HG03103 (cell line): Measurements from ENCODE around the gene GOLGA8K.
"Not testable (repeated sequence)": the region's sequence is repeated elsewhere in the genome, so short reads cannot be mapped to it uniquely, and the experiment has no call there.

Experiments
- ATAC-seq: cut with Tn5 transposase; IDR thresholded peaks from one replicate; pipeline ENCODE4 v1.9.1; 2021; ENCODE audit warnings: low read depth; ENCODE audit not compliant: unreplicated experiment

The GOLGA8K gene, protein sequence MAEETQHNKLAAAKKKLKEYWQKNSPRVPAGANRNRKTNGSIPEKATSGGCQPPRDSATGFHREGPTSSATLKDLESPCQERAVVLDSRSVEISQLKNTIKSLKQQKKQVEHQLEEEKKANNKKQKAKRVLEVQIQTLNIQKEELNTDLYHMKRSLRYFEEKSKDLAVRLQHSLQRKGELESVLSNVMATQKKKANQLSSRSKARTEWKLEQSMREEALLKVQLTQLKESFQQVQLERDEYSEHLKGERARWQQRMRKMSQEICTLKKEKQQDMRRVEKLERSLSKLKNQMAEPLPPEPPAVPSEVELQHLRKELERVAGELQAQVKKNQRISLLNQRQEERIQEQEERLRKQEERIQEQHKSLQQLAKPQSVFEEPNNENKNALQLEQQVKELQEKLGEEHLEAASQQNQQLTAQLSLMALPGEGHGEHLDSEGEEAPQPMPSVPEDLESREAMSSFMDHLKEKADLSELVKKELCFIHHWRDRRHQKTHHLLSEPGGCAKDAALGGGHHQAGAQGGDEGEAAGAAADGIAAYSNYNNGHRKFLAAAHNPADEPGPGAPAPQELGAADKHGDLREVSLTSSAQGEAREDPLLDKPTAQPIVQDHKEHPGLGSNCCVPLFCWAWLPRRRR

DNA sequence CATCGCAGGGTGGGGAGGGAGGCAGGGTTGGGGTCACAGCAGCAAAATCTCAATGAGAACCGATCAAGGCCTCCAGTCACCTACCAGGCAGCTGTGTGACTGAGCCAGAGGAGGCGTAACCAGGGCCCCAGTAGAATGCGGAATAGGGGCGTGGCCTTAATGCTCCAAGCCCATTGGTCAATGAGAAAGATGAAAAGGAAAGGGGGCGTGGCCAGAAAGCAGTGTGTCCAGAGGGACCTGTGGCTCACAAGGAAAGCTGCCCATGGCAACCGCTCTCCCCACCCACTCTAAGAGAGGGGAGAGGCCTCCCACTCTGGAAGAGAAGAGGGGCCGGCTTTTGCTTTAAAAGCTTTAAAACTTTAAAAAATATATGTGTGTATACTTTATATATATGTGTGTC lies at the start of gene GOLGA8K:
Gene GOLGA8K (minus strand): TSS at position 101 of the 400 bp plus-strand sequence. CDS start 98 bp downstream, at position 3.
- not testable (repeated sequence) for ATAC-seq

DNA sequence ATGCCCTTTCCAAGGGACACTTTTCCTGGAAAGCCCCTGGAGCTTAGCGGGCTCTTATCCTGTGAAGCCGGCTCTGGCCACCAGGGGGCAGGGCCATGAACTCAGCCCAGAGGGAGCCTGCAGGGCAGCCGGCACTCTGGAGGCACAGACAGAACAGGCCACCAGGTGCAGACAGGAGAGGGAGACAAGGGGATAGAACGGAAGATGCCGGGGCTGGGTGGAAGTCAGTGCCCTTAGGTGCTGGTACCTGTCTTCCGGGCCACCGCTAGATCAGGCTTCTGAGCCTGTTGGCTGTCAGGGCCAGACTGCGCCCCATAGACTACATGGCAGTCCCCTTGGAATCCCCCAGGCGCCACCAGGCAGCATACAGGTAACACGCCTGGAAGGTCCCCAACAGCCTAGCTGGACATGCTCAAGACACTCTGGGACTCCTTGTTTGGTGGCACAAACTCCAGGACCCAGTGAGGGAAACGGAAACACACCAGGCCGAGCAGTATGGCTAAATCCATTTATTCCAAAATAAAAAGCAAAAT lies 37.4 kb upstream of the GOLGA8K start:
- ATAC-seq, result not testable (repeated sequence)

DNA sequence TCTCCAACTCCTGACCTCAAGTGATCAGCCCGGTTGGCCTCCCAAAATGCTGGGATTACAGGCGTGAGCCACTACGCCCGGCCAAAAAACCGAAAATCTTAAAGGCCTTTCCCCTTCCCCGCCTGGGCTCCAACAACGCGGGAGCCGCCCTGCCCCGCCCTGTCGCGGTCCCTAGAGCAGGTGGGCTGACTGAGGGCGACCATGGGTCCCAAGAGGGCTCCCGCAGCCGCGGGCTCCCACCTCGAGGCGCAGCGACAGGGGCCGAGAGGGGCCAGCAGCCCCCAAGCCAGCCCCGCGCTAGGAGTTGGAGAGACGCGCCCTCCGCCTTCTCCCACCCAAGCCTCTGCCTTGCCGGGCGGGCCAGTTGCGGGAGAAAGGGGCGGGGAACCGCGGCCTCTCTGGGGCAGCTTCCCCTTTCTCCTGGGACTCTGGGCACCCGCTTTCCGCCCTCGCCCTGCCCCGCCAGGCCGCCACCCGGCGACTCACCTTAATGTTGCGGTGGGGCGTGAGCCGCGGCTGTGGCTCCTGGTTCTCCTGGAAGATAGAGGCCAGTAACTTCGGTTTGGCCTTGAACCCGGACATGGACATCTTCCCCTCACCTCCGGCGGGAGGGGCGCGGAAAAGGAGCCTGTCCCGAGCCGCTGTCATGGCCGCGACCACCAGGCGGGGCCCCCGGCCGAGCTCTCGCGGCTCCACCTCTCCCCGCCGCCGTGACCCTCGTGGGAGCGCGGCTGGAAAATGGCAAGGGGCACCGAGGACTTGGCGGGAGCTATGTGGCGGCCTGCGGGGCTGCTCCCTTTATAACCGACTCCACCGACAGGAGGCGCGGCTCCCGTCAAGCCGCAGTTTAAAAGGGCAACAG lies 31.2 kb upstream of the GOLGA8K start:
- ATAC-seq, result not testable (repeated sequence)

DNA sequence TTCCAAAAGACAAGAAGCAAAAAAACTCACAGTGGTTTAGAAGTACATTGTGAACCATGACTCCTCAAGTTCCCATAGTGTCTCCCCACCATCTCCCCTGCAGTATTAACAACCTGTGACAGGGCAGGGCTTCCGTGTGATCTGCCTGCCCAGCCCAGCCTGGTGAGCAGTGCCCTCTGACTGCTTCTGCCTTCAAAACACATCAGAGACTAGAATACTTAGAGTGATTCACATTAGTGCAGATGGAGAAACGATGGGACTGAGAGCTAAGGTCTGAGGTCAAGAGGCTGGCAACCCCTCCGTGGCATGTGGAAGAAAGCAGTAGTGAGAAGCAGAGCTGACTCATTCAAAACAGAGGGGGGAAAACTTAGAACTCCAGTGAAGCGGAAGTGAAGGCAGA lies 24.5 kb upstream of the GOLGA8K start:
- ATAC-seq, result not testable (repeated sequence)

GRCh38 chr15:32426511-32426910 lies 23.4 kb upstream of the GOLGA8K start:
- not testable (repeated sequence) for ATAC-seq

DNA sequence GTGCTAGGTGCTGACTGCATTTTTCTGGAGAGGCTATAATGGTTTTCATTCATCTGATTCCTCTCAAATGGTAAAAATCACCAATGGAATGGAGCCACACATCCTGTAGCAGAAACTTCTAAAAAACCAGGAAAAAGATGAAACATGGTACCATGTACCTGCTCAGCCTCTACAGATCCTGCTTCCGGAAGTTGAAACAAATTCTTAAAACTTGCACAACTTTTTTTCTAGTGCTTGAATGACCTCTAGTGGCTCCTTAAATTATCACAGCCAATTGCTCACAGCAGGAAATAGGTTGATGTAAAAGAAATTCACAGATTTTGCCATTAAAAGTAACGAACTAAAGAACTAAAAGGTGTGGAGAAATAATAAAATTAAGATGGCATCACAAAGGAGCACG lies 4.8 kb upstream of the GOLGA8K start:
- ATAC-seq, result not testable (repeated sequence)

- ATAC-seq, result not testable (repeated sequence)
Observed at GRCh38 chr15:32396522-32396921, 6.6 kb downstream of the GOLGA8K start.

DNA sequence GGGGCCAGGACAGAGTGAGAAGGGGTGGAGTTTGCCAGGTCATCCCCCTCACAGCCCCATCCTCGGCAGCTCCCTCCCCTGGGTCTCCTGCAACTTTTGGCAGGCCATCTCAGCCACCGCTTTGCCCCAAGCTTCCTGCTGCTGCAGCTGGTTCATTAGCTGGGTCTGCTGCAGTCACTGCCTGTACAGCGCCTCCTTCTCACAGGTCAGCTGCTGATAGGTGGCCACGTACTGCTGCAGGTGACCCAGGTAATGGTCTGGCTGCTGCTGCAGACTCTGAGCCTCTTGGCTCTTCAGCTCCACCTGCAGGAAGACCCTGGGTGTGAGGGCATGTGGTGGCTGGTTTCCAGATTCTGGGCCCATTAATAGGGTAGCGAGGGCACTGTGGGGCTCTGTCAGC lies 8.3 kb downstream of the GOLGA8K start:
- not testable (repeated sequence) for ATAC-seq

GRCh38 chr15:32388050-32388648 lies 14.9 kb downstream of the GOLGA8K start:
- not testable (repeated sequence) for ATAC-seq

GRCh38 chr15:32385823-32386495 lies 17.1 kb downstream of the GOLGA8K start:
- not testable (repeated sequence) for ATAC-seq

DNA sequence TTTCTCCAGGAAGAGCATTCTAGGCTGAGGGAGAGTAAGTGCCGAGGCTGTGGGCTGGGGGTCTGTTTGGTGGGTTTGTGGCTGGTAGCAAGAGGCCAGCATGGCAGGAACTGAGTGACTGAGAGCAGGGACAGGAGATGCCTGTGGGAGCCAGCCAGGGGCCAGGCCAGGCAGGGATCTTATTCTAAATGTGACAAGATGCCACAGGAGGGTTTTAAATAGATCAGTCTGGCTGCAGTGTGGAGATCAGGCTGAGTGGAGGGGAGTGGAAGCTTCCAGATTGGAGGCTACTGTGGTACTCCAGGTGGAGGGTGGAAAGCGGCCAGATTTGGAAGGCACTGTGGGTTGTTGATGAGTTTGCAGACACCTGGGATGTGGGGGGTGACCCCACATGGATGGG lies 28.9 kb downstream of the GOLGA8K start:
- not testable (repeated sequence) for ATAC-seq

DNA sequence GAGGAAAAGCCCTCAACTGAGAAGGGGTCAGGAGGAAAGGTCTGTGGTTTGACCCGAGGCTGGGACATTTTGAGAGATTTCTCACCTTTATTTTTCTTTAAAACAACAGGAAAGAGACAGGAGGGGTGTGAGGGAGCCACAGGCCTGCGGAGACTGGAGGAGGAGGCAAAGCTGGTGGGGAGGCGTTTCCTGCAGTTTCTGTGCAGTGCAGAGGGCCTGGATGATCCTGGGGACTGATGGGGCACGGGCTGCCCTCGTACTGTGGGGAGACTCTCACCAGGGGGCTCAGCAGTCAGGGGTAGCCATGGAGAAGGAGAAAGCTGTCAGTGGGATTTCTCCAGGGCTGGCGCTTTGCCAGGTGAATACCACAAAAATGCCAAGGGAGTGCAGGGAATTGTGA lies 29.4 kb downstream of the GOLGA8K start:
- not testable (repeated sequence) for ATAC-seq

- not testable (repeated sequence) for ATAC-seq
Observed at GRCh38 chr15:32372075-32372474, 31.0 kb downstream of the GOLGA8K start.

DNA sequence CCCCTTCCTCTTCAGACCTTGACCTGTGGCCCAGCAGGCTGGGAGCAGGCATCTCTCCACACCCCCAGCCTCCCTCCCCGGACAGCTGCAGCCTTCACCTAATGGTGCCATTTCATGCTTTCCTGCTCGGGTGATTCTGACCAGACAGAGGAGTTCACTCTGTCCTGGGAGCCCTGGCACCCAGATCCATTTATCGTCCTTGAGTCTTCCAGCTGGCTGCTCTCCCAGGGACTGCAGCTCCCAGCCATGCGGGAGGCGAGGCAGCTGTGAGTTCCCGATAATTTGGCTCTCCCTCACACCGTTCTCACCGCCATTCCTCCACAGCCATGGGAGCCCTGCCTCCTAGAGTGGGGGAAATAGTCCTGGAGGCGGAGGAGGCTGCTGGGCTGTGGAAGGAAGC lies 32.6 kb downstream of the GOLGA8K start:
- ATAC-seq, result not testable (repeated sequence)

DNA sequence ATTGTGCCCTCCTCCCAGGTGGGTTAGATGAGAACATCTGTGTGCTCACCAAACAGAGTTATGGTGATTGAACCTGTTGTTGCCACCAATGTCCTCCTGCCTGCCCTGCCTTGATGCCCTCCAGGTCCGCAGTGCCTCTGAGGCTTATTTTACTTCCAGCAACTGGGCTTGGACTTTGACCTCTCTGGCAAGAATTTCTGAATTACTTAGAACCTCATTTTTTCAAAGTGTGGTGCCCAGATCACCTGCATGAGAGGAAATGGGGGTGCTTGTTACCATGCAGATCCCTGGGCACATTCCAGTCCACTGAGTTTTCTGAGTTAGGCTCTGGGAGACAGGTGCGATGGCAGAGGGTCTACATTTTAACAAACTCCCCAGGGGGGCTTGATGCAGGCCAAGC lies 33.0 kb downstream of the GOLGA8K start:
- not testable (repeated sequence) for ATAC-seq

DNA sequence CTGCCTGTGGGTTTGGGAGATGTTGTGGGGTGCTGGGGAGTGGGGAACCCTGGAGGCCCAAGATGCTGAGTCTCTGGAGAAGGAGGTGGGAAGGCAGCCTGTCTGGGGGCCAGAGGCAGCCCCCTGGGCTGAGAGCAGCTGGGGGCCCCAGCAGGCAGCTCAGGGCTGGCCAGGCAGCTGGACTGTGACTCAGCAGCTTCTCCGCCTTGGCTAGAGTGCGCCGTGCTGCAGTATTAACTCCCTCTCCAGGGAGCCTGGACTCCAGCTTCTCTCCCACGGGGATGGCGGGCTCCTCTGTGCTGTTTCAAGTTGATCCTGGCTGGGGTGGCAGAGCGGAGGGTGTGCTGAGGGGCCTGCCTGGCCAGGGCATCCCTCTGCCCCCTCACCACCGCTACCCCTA lies 36.6 kb downstream of the GOLGA8K start:
- ATAC-seq, result not testable (repeated sequence)

DNA sequence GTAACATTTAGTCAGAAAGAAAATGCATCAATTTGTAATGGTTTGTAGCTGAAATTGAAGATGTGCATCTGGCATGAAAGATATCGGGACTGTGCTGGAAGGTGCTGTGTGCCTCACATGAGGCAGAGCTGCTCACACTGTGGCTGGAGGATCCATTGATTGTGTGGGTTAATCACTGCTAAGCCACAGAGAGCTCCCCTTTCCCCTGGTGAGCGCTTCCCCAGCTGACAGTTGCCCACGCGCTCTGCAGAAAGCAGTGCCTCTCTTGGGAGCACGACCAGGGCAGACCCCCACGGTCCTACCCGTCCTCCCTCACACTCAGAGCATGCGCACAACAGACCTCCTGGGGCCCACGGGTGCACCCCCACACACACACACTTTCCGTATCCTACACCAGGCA lies 37.1 kb downstream of the GOLGA8K start:
- not testable (repeated sequence) for ATAC-seq

DNA sequence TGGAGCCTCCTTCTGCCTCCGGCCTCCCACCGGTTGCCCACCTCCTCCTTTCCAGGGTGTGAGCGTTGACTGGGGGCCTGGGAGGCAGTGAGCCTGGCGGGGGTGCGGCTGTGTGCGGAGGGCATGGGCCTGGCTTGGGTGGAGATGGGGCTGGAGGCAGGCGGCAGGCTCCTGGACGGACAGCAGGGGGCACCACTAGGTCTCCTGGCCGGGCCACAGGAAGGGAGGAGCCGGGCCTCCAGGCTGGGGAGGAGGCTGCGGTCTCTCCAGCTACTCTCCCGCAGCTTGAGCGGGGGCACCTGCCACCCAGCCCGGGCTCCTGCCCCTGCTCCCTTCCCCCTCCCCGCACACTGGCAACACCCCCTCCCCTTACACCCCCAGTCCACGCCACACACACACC lies 38.1 kb downstream of the GOLGA8K start:
- ATAC-seq, result not testable (repeated sequence)

GRCh38 chr15:32363449-32363848 lies 39.6 kb downstream of the GOLGA8K start:
- not testable (repeated sequence) for ATAC-seq

GRCh38 chr15:32361662-32362061 lies 41.4 kb downstream of the GOLGA8K start:
- not testable (repeated sequence) for ATAC-seq
